ENCODE data around the gene DAAM1.

Gene DAAM1

DNA sequence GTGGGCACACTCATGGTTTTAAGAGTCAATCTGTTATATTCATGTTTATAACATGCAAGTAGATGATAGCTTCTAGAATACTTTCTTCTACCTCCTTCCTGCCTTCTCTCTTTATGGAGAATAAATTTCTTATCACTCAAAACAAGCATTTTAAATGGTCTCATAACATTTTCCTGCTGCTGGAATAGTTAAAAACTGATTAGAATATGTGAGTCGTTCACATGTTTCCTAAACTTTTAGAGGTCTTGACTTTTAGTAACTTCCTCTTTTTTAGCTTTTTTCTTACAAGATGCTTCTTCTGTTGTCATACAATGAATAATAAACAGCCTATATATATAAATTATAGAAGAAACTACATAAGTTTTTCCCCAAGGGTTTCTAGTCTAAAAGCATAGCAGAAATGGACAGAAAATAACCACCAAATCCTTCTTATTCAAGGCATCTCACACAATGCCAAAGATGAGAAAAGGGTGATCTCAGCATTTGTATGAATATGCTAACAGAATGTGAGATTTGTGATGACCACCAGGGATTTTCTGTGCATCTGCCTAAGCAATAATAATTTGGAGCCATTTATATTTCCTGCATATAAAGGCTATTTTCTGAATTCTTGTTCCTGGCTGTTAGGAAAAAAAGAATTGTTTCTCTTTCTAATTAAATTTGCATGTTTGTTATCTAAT is 127.8 kb downstream of the DAAM1 start:
- DNase-seq (ENCODE audit: low spot score): no peak

DNA sequence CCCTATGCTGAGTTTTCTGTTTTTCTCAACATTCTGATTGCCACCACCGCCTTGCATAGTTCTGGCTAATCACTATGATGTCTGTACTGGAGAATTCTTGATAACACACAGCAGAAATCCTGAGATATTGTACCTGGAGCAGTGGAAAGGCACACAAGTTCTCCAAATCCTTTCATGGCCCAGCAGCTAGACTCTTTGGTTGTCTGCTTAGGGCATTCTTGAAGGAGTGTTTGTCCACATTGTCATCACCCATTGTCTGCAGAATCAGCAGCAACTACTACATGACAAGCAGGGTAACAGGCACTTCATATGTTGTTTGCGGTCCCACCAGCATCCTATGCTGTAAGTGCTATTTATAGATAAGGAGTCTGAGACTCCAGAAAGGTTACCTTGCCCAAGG is 128.9 kb downstream of the DAAM1 start:
- DNase-seq (ENCODE audit: low spot score): no peak

DNA sequence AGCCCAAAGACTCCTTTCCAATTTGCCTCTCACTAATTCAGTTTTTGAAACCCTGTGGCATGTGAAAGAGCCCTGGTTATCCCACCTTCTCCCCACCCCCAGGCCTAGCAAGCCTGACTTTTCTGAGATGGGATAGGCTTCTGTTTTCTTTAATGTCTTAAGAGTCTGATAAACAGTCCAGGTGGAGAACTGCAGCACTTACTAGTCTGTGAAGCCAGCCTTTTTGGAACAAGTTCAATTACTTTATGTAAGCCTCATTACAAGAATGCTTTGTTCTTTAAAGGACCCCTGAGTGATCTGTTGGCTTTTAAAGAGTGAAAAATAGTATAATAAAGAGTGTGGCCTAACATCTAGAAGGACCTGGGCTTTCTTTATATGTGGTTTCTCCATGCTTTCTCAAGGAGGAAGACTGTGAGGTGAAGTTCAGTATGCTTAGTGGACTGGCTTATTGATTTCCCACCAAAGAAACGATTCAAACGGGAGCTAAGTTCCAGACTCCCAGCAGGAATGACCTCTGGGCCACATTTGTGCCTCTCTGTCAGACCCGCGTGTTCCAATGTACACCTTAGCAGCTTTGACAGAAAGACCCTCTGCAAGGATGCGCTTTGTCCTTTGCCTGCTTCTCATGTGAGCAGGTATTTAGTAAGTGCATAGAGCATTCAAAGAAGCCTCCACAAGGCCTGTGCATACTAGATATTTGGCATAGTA is 129.5 kb downstream of the DAAM1 start:
- DNase-seq (ENCODE audit: low spot score): no peak

DNA sequence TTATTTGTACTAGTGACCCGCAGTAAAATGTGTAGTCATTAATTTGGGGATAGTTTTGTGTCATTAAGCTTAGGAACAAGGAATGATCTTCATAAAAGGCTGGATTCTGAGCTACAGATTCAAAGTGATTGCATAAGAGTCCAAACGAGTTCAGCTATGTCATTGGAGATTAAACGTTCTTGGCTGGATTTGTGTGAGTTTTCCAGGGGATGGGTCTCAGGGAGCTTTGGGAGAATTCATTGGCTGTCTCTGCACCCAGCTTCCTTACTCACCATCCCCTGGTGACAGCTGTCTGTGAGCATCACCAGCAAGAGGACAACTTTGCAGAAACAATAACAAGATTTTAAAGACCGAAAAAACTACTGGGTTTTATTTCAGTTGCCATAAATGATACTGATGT is 130.4 kb downstream of the DAAM1 start:
- DNase-seq (ENCODE audit: low spot score): no peak

DNA sequence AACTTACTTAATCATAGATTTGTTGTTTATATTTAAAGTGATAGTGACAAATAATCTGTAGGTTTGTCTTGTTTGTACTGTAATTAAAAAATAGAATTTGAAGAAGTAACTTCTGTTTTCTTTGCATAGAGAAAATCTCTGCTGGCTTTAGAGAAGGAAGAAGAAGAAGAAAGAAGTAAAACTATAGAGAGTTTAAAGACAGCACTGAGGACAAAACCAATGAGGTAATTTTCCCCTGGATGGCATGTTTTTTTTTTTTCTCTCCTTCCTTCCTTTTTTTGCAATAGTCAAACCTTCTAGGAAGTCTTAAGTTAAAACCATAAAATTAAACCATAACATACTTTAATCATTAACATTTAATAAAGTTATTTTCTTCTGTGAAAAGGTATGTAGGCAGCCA is 131.9 kb downstream of the DAAM1 start:
- no peak for DNase-seq (ENCODE audit: low spot score)

DNA sequence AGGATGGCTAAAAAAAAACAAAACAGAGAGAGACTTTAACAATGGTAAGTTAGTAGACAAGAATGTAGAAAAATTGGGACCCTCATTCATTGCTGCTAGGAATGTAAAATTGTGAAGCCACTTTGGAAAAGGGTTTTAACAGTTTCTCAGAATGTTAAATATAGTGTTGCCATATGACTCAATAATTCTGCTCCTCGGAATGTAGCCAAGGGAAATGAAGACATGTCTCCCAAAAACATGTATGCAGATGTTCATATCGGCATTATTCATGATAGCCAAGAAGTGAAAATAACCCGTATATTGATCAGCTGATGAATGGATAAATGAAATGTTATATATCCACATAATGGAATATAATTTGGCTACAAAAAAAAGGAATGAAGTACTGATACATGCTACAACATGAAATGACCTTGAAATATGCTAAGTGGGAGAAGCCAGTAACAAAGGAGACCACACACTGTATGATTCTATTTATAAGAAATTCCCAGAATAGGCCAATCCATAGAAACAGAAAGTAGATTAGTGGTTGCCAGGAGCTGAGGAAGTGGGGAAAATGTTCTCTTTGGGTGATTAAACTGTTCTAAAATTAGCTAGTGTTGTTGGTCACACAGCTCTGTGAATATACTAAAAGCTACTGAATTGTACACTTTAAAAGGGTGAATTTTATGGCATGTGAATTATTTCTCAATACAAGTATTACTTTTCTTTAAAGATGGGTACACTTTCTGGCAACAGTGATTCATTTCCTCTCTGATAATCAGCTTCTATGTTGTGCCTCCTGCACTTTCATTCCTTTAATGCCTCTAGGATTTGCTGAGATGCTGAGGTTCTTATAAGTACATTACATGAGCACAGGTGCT is 132.5 kb downstream of the DAAM1 start:
- no peak for DNase-seq (ENCODE audit: low spot score)

DNA sequence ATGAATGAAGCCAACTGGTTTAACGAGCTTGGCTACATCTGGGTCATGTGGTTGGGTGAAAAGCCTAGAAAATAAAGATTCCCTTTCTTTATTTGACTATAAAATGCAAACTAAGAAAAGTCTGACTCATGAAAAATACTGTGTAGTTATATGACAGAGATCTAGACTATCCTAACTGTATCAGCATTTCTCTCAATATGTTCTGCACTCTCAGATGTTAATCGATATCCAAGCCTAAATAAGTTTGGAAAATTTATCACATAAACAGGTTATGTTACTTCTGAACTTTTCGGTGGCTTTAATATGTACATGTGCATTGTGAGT is 133.1 kb downstream of the DAAM1 start:
- DNase-seq (ENCODE audit: low spot score): no peak

DNA sequence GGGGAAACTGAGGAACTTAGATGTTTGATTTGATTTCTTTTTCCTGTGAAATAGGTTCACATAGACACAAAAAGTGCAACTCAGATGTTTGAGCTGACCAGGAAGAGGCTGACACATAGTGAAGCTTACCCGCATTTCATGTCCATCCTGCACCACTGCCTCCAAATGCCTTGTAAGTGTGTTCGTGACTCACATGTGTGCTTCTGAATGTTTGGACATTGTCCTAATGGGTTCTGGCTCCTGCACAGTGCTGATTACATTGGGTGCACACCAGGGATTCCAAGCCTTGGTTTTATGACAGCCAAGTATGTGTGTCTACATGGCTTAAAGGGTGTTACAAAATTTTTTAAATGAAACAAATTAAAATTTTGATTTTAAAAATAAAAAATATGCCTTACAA is 137.4 kb downstream of the DAAM1 start:
- no peak for DNase-seq (ENCODE audit: low spot score)

DNA sequence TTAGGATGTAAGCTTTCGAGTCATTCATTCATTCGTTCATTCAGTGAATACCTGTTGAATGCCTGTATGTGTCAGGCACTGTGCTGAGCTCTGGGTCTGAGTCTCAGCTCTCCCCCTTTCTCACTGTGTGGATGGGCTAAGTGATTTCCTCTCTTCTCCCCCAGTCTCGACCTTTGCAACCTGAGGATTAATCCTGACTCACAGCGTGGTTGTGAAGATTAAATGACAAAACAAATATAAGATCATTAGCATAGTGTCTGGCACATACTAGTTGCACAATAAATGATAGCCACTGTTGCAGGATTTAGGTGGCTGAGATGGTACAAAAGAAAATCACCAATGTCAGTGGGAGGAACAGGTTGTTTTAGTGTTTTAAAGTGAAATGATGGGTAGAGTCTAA is 140.0 kb downstream of the DAAM1 start:
- no peak for DNase-seq (ENCODE audit: low spot score)

DNA sequence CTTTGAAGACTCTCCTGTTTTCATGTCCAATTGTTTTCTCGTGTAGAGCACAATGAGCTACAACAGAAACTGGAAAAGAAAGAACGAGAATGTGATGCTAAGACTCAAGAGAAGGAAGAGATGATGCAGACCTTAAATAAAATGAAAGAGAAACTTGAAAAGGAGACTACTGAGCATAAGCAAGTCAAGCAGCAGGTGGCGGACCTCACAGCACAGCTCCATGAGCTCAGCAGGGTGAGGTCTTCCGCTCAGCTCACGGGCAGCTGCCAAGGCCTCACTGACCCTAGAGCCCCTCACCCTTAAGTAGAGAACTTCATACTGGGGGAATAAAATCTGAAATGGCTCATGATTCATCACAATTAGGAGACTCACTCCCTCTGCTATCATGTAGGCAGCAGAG is 142.0 kb downstream of the DAAM1 start:
- DNase-seq (ENCODE audit: low spot score): no peak

DNA sequence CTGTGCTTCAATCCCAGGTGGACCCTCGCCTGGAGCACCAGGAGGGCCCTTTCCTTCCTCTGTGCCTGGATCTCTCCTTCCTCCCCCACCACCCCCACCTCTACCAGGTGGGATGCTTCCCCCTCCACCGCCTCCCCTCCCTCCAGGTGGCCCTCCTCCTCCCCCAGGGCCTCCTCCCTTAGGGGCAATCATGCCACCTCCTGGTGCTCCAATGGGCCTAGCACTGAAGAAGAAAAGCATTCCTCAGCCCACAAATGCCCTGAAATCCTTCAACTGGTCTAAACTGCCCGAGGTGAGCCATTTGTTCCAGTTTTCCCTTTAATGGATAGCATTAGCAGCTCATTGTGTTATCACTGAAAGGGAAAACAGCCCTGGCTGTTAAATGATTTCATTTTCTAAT is 142.8 kb downstream of the DAAM1 start:
- no peak for DNase-seq (ENCODE audit: low spot score)

DNA sequence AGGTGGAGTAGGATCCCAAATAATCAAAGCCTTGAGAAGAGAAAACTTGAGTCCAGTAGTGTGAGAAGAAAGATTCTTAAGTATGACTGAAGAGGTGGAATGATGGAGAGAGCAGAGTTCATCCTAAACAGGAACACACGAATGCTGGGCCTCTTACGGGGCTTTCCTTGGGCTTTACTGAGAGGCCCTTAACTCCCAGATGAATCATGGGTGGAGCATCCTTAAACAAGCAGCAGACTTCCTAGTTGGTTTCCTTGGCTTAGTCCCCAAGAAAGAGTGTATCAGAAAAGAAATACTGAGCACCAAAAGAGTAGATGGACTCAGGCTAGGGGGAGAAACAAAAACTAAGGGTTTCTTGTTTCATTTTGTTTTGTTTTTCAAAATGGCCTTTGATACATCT is 144.3 kb downstream of the DAAM1 start:
- no peak for DNase-seq (ENCODE audit: low spot score)

DNA sequence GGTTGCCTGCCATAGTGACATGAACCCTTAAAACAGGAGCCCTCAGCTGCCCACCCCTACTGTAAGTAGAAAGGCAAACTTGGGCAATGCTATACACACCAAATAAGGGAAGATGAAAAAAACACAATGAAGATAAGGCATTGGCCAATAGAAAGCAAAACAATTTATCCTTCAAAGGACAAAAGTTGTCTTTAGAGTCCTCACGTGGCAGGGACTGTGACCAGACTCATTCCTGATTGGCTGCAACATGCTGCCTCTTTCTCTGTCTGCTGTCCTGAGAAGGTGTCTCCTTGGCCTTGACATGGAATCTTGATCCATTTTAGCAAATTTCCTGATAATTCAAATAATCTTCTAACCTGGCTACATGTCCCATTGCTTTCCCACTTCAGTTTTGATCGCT is 144.8 kb downstream of the DAAM1 start:
- no peak for DNase-seq (ENCODE audit: low spot score)

DNA sequence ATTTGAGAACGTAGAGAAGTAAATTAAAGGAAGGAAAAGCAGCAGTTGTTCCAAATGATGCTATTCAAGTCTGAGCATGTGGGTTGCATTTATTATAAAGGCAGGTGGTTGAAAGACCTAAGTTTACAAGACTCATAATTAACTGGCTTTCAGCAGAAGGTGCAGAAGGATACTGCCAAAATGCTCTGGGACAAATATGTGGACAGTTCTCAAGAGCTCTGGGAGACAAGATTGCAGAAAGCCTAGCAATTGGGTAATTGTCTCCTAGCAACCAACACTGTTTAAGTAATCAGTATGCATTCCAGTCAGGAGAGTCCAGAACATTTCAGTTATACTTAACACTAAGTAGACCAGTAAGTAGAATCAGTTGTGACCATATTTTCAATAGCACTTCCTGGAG is 145.2 kb downstream of the DAAM1 start:
- DNase-seq (ENCODE audit: low spot score): no peak

DNA sequence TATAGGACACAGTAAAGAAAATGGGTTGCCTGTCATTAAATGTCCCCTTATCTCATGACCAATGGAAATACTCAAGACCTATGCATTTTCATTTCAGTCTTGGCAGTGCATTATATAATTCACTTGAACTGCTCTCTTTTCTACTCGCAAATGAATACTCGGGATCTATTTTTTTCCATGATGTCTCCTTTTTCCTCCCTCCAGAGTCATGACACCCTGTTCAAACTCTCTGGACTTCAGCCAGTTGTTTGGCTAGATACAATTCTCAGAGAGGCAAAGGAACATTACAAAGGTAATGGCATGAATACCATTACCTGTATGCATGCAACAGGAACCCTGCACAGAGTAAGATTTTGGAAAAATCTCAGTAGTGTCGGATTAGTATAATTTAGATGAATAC is 145.8 kb downstream of the DAAM1 start:
- no peak for DNase-seq (ENCODE audit: low spot score)

DNA sequence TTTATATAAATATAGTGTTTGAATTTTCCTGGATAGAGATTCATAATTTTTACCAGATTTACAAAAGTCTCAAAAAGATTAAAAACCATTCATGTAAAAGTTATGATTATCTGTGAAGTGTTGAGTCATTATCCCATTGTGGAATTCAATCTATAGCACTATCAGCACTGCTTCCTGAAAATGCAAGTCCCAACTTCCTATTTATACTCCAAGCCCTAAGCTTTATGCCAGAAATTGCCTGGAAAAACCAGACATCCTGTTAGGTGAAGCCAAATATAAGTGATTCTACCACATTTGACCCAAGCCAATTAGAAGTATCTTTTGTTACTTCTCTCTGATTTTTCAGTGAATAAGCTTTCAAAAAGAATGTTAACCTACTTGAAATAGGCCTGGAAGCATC is 147.6 kb downstream of the DAAM1 start:
- DNase-seq (ENCODE audit: low spot score): no peak

DNA sequence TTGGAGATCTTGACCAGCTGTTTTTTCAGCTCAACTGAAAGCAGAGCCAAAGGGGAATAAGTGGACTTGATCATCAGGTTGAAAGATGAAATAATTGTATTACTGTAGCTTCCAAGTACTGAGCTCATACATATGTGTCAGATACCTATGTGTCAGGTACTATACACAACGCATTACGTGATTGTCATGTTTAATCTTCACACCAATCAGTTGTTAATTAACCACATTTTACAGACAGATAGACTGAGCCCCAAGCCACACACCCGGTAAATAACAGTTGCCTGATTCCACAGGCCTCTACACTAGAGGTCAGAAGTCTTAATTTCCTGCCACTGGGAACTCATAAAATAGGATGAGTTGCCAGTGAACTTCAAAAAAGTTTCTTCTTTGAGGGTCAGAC is 148.2 kb downstream of the DAAM1 start:
- DNase-seq (ENCODE audit: low spot score): no peak

DNA sequence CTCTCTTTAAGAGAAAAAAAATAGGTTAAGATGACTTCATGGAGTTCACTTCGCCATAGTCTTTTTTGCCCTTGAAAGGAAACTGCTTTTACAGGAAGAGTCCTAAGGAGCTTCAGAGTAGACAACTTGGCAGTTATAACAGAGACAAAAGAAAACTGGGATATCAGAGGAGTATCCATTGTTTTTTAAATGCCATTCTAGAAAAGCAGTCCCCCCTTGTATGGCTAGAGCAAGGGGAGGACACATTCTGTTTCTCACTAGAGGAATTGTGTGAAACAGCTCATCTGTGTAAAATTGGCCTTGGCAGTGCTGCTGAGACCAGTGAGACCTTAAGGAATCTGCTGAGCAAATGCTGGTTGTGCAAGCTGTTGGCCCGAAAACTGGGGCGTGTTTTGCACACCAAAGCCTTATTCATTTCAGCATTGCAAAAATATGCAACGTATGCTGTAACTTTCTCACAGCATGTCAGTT is 148.7 kb downstream of the DAAM1 start:
- no peak for DNase-seq (ENCODE audit: low spot score)

DNA sequence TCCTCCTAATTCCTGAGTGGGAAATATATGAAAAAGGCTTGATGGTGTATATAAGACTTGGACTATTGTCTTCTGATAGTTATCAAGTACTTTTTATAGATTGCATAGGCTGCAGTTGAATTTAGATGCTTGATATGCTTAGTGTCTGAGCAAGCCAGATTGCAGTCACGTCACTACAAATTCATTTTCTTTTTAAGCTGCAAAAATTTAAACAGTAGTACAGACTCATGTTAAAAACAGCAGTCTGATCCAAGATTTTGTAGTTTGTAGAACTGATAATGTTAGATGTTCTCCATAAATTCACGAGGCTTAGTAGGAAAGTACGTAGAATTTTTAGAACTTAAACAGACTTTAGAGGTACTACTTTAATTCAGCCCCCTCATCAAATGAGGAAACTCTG is 150.3 kb downstream of the DAAM1 start:
- DNase-seq (ENCODE audit: low spot score): no peak

DNA sequence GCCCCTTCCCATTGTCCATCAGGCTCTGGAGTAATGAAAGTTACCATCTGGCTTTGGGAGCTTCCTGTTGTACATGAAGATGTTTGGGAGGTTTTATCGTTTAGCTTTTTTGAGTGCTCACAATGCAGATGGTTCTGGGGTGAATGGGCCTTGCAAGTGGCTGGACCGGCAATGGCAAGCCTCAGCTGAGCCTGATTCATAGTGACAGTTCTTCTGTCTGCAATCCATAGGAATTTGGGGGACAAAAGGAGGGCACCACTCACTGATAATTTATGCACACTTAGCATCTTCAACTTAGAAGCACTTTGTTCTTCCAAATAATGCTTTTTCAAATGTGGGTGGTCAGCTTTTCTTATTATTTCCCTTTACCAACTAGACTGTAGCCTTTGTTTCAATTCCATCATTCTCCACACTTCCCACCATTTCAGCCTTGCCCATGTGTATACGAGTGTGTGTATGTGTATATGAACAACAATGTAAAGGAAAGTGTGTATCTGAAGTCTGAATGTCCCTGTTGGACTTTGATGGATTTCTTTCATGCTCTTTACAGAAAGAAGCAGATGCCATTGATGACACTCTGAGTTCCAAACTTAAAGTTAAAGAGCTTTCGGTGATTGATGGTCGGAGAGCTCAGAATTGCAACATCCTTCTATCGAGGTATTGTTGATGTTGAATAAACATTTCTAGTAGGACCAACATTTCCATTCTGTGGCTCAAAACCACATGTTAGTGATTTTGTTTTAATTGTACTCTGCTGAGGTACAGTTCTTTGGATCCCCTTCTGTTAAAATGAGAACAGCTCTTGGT is 151.3 kb downstream of the DAAM1 start:
- DNase-seq (ENCODE audit: low spot score): no peak

DNA sequence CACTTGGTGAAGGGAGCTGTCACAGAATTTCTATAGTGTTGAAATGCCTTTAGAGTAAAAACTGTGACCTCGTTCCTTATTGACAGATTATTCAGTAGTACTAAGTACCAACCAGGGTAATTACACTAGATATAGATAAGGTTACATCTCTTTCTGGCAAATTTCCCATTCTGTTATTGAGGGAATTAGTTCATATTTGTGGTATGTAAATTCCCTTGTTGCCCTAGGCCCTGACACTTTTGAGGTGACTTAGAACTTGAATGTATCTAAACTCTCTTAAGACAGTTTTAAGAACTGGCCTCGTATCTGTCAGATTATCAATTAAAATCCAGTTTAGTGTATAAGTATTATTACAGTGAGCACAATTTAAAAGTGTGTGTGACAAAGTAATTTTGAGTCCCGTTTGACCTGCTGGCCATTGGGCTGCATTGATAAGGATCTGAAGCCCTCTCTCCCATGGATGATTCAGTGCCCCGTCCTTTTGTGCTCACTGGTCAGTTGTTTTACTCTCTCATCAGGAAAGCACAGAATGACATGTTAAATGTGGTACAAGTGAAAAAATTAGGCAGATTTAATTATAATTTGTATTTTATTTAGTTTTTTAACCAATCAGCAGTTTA is 153.5 kb downstream of the DAAM1 start:
- DNase-seq (ENCODE audit: low spot score): no peak

Measured in D341Med (cell line).